ENCODE data around the gene TFCP2.

The TFCP2 gene

DNA sequence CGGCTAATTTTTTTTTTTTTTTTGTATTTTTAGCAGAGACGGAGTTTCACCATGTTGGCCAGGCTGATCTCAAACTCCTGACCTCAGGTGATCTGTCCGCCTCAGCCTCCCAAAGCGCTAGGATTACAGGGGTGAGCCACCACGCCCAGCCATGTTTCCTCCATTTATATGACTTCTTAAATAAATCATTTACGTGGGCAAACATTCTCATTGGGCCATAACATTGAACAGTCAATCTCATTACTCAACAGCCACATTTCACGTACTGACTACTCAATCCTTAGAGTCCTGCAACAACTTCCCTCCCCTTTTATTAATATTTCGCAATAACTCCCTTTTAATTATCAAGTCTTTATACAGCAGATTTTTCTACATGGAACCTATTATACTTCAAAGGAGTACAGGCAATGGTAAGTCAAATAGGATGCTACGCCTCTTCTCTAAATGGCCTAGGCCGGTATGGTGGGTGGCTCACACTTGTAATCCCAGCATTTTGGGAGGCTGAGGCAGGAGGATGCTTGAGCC, 82.2 kb downstream of the TFCP2 start:
- no peak overlapping the region for H2AFZ ChIP-seq (ENCODE audit: low read length)
- H4K8ac ChIP-seq (ENCODE audit: low read depth, low read length), result no peak overlapping the region
- H3K4ac ChIP-seq (ENCODE audit: low read length), result no peak overlapping the region
- no peak overlapping the region for H2BK15ac ChIP-seq (ENCODE audit: low read length)
- DNase-seq (ENCODE audit: low spot score), result no peak
- H4K91ac ChIP-seq (ENCODE audit: low read depth, low read length, poor library complexity), result no peak overlapping the region
- no peaks in the 10 kb centered on the region for H3K9me3 ChIP-seq (replicated peaks in 1 of 2; ENCODE audit: control insufficient read depth in 2 of 2, insufficient read depth in 1 of 2, low read depth in 1 of 2, low read length in 2 of 2)
- H3K18ac ChIP-seq (ENCODE audit: low read length), result no peak overlapping the region
- no peak overlapping the region for H3K23ac ChIP-seq (ENCODE audit: low read depth, low read length, poor library complexity)
- H2BK12ac ChIP-seq (ENCODE audit: low read length), result no peak overlapping the region
- no peak overlapping the region for H2BK5ac ChIP-seq (ENCODE audit: low read length)
- peaks cover 0 to 1% of the 10 kb centered on the region in 2 donors for H3K4me1 ChIP-seq (ENCODE audit: control insufficient read depth in 2 of 2, insufficient read depth in 1 of 2, low read depth in 1 of 2, low read length in 2 of 2)
- 100% methylated on average over 1 to 2 of the region's 10 CpGs for WGBS, 2 donors (ENCODE audit: extremely low coverage in 2 of 2, insufficient read length in 2 of 2, insufficient replicate concordance in 1 of 2)
- H3K4me2 ChIP-seq (ENCODE audit: insufficient read depth, low read length, poor library complexity, severe bottlenecking), result no peak overlapping the region
- peaks cover 10 to 42% of the 10 kb centered on the region in 2 donors for H3K36me3 ChIP-seq (replicated peaks in 1 of 2; ENCODE audit: control insufficient read depth in 2 of 2, insufficient read depth in 2 of 2, low read length in 2 of 2)
- no peaks in the 10 kb centered on the region for H3K79me1 ChIP-seq (ENCODE audit: low read depth, low read length)
- H2BK120ac ChIP-seq (ENCODE audit: low read depth, low read length), result no peak overlapping the region
- no peak overlapping the region for H3K27ac ChIP-seq (replicated peaks; ENCODE audit: low read length)
- no peaks in the 10 kb centered on the region for H3K27me3 ChIP-seq (ENCODE audit: control insufficient read depth in 3 of 3, insufficient read depth in 3 of 3, low read depth in 1 of 3, low read length in 3 of 3)
- H3K9ac ChIP-seq (ENCODE audit: low read depth, low read length, poor library complexity), result no peak overlapping the region
- H3K14ac ChIP-seq (ENCODE audit: low read length), result no peak overlapping the region
- no peak overlapping the region for H3K4me3 ChIP-seq (ENCODE audit: low read length in 2 of 2)
- H2AK5ac ChIP-seq (ENCODE audit: low read depth, low read length), result no peak overlapping the region

DNA sequence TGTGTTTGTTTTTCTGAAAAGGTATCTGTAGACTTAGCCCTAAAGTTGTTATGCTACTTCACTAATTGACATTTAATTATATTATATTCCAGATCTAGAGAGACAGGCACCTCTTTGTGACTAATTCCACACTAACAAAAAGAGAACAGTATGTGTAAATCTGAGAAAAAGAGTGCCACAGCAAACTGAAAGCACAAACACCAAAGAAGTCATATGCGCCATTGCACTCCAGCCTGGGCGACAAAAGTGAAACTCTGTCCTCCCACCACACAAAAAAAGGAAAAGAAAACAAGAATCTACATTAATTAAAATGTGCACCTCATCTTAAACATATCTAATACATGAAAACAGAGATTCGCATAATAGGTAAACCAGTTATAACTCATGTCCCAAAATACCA, 85.1 kb downstream of the TFCP2 start:
- peaks cover 0 to 18% of the 10 kb centered on the region in 2 donors for H3K36me3 ChIP-seq (replicated peaks in 1 of 2; ENCODE audit: control insufficient read depth in 2 of 2, insufficient read depth in 2 of 2, low read length in 2 of 2)

DNA sequence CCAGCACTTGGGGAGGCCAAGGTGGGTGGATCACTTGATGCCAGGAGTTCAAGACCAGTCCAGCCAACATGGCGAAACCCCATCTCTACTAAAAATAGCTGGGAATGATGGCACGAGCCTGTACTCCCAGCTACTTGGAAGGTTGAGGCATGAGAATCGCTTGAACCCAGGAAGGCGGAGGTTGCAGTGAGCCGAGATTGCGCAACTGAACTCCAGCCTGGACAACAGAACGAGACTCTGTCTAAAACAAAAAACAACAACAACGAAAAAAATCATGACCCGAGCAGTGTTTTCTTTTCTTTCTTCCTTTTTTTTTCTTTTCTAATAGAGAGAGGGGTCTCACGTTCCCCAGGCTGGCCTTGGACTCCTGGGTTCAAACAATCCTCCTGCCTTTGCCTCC, 86.0 kb downstream of the TFCP2 start:
- Histone ChIP-seq H2BK120ac (ENCODE audit: low read depth, low read length) (no peak overlapping the region), H3K14ac (ENCODE audit: low read length) (no peak overlapping the region), H3K23ac (ENCODE audit: low read depth, low read length, poor library complexity) (no peak overlapping the region), H3K4me3 (ENCODE audit: low read length in 2 of 2) (no peak overlapping the region), H2BK15ac (ENCODE audit: low read length) (no peak overlapping the region), H2AFZ (ENCODE audit: low read length) (no peak overlapping the region), H4K8ac (ENCODE audit: low read depth, low read length) (no peak overlapping the region), H3K27ac (replicated peaks; ENCODE audit: low read length) (no peak overlapping the region), H3K18ac (ENCODE audit: low read length) (no peak overlapping the region), H3K27me3 (ENCODE audit: control insufficient read depth in 3 of 3, insufficient read depth in 3 of 3, low read depth in 1 of 3, low read length in 3 of 3) (no peaks in the 10 kb centered on the region), H3K4me2 (ENCODE audit: insufficient read depth, low read length, poor library complexity, severe bottlenecking) (no peak overlapping the region), H4K91ac (ENCODE audit: low read depth, low read length, poor library complexity) (no peak overlapping the region), H3K9me3 (replicated peaks in 1 of 2; ENCODE audit: control insufficient read depth in 2 of 2, insufficient read depth in 1 of 2, low read depth in 1 of 2, low read length in 2 of 2) (no peaks in the 10 kb centered on the region), H3K4ac (ENCODE audit: low read length) (no peak overlapping the region), H2BK12ac (ENCODE audit: low read length) (no peak overlapping the region), H3K36me3 (replicated peaks in 1 of 2; ENCODE audit: control insufficient read depth in 2 of 2, insufficient read depth in 2 of 2, low read length in 2 of 2) (peaks cover 0 to 18% of the 10 kb centered on the region in 2 donors), H2BK5ac (ENCODE audit: low read length) (no peak overlapping the region), H3K79me1 (ENCODE audit: low read depth, low read length) (peaks cover 3% of the 10 kb centered on the region), H2AK5ac (ENCODE audit: low read depth, low read length) (no peak overlapping the region), H3K9ac (ENCODE audit: low read depth, low read length, poor library complexity) (no peak overlapping the region), H3K4me1 (ENCODE audit: control insufficient read depth in 2 of 2, insufficient read depth in 1 of 2, low read depth in 1 of 2, low read length in 2 of 2) (peaks cover 0 to 1% of the 10 kb centered on the region in 2 donors)
- no peak for DNase-seq (ENCODE audit: low spot score)
- no CpG with 5 or more reads among the region's 10 CpGs for WGBS, 2 donors (ENCODE audit: extremely low coverage in 2 of 2, insufficient read length in 2 of 2, insufficient replicate concordance in 1 of 2)

More for the DNA sequence above, 85.1 kb downstream of the TFCP2 start:
- no peak overlapping the region for H2BK5ac ChIP-seq (ENCODE audit: low read length)
- no peak overlapping the region for H2BK120ac ChIP-seq (ENCODE audit: low read depth, low read length)
- H3K4me1 ChIP-seq (ENCODE audit: control insufficient read depth in 2 of 2, insufficient read depth in 1 of 2, low read depth in 1 of 2, low read length in 2 of 2), result peaks cover 0 to 1% of the 10 kb centered on the region in 2 donors
- no peak overlapping the region for H3K9ac ChIP-seq (ENCODE audit: low read depth, low read length, poor library complexity)
- H3K4me2 ChIP-seq (ENCODE audit: insufficient read depth, low read length, poor library complexity, severe bottlenecking), result no peak overlapping the region
- no peak overlapping the region for H4K91ac ChIP-seq (ENCODE audit: low read depth, low read length, poor library complexity)
- H3K9me3 ChIP-seq (replicated peaks in 1 of 2; ENCODE audit: control insufficient read depth in 2 of 2, insufficient read depth in 1 of 2, low read depth in 1 of 2, low read length in 2 of 2), result no peaks in the 10 kb centered on the region
- DNase-seq (ENCODE audit: low spot score), result no peak
- H3K4me3 ChIP-seq (ENCODE audit: low read length in 2 of 2), result no peak overlapping the region
- H3K79me1 ChIP-seq (ENCODE audit: low read depth, low read length), result peaks cover 3% of the 10 kb centered on the region
- no CpG with 5 or more reads among the region's 3 CpGs for WGBS, 2 donors (ENCODE audit: extremely low coverage in 2 of 2, insufficient read length in 2 of 2, insufficient replicate concordance in 1 of 2)
- no peak overlapping the region for H3K4ac ChIP-seq (ENCODE audit: low read length)
- H2AFZ ChIP-seq (ENCODE audit: low read length), result no peak overlapping the region
- H4K8ac ChIP-seq (ENCODE audit: low read depth, low read length), result no peak overlapping the region
- no peak overlapping the region for H3K14ac ChIP-seq (ENCODE audit: low read length)
- H3K23ac ChIP-seq (ENCODE audit: low read depth, low read length, poor library complexity), result no peak overlapping the region
- H2BK12ac ChIP-seq (ENCODE audit: low read length), result no peak overlapping the region
- no peak overlapping the region for H3K27ac ChIP-seq (replicated peaks; ENCODE audit: low read length)
- no peak overlapping the region for H2AK5ac ChIP-seq (ENCODE audit: low read depth, low read length)
- no peaks in the 10 kb centered on the region for H3K27me3 ChIP-seq (ENCODE audit: control insufficient read depth in 3 of 3, insufficient read depth in 3 of 3, low read depth in 1 of 3, low read length in 3 of 3)
- H3K18ac ChIP-seq (ENCODE audit: low read length), result no peak overlapping the region
- no peak overlapping the region for H2BK15ac ChIP-seq (ENCODE audit: low read length)

DNA sequence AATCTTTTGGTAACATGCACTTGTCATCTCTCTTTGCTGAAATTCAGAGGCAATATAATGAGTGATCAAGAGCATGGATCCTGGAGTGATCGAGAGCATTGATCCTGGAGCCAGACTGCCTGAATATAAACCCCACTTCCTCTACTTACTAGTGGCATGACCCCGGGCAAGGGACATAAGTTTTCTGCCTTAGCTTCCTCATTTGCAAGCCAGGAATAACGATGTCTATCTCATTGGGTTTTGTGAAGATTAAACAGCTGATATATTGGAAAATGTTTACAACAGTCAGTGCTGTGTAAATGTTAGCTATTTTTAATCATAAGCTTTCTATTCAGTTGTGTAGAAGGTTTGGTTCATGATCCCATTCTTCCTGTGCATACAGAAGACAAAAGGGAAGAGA, 87.2 kb downstream of the TFCP2 start:
- Histone ChIP-seq H2AK5ac (ENCODE audit: low read depth, low read length) (no peak overlapping the region), H3K4me2 (ENCODE audit: insufficient read depth, low read length, poor library complexity, severe bottlenecking) (no peak overlapping the region), H3K79me1 (ENCODE audit: low read depth, low read length) (peaks cover 3% of the 10 kb centered on the region), H3K4me1 (ENCODE audit: control insufficient read depth in 2 of 2, insufficient read depth in 1 of 2, low read depth in 1 of 2, low read length in 2 of 2) (peaks cover 0 to 1% of the 10 kb centered on the region in 2 donors), H3K23ac (ENCODE audit: low read depth, low read length, poor library complexity) (no peak overlapping the region), H3K18ac (ENCODE audit: low read length) (no peak overlapping the region), H3K4me3 (ENCODE audit: low read length in 2 of 2) (no peak overlapping the region), H3K9me3 (replicated peaks in 1 of 2; ENCODE audit: control insufficient read depth in 2 of 2, insufficient read depth in 1 of 2, low read depth in 1 of 2, low read length in 2 of 2) (no peaks in the 10 kb centered on the region), H3K27me3 (ENCODE audit: control insufficient read depth in 3 of 3, insufficient read depth in 3 of 3, low read depth in 1 of 3, low read length in 3 of 3) (no peaks in the 10 kb centered on the region), H2BK120ac (ENCODE audit: low read depth, low read length) (no peak overlapping the region), H2BK12ac (ENCODE audit: low read length) (no peak overlapping the region), H2AFZ (ENCODE audit: low read length) (no peak overlapping the region), H3K36me3 (replicated peaks in 1 of 2; ENCODE audit: control insufficient read depth in 2 of 2, insufficient read depth in 2 of 2, low read length in 2 of 2) (peaks cover 0 to 10% of the 10 kb centered on the region in 2 donors), H3K9ac (ENCODE audit: low read depth, low read length, poor library complexity) (no peak overlapping the region), H4K8ac (ENCODE audit: low read depth, low read length) (no peak overlapping the region), H3K14ac (ENCODE audit: low read length) (no peak overlapping the region), H2BK5ac (ENCODE audit: low read length) (no peak overlapping the region), H2BK15ac (ENCODE audit: low read length) (no peak overlapping the region), H3K27ac (replicated peaks; ENCODE audit: low read length) (no peak overlapping the region), H4K91ac (ENCODE audit: low read depth, low read length, poor library complexity) (no peak overlapping the region), H3K4ac (ENCODE audit: low read length) (no peak overlapping the region)
- DNase-seq (ENCODE audit: low spot score), result no peak
- WGBS, 2 donors (ENCODE audit: extremely low coverage in 2 of 2, insufficient read length in 2 of 2, insufficient replicate concordance in 1 of 2), result no CpG with 5 or more reads among the region's 3 CpGs

Data from neuronal stem cell (in vitro differentiated cells).